Lung (tissue), 12 donors: ENCODE data around the gene CKAP2L. TPM values are rescaled to one million over a fixed set of nuclear protein-coding genes. Genes with fewer than 3 reads are reported as not detected.

Experiments used
- ATAC-seq: fragments of 200-7000 bp; cut with Tn5 transposase; one replicate; pipeline ENCODE4 v1.9.1; 2020; ENCODE audit warnings: moderate number of reproducible peaks; ENCODE audit not compliant: insufficient read depth, low FRiP score
- DNase-seq, 3 donors: peaks; one replicate each; pipeline ENCODE4 v3.0.0-alpha.2; 2013 to 2017
- H3K27ac ChIP-seq, 2 donors: one replicate each; pipeline ENCODE4 v1.5.1; 2013; ENCODE audit warnings: mild to moderate bottlenecking in 2 of 2, moderate library complexity in 2 of 2, control low read depth in 1 of 2, inconsistent platforms in 1 of 2, low read depth in 1 of 2, low read length in 1 of 2
- H3K27me3 ChIP-seq, 3 donors: one replicate each; pipeline ENCODE4 v1.5.1; 2013; ENCODE audit warnings: low read length in 2 of 3; ENCODE audit not compliant: control insufficient read depth in 3 of 3, insufficient read depth in 3 of 3
- H3K36me3 ChIP-seq, 4 donors: one replicate each; pipeline ENCODE4 v1.5.1; 2013; ENCODE audit warnings: low read length in 4 of 4, mild to moderate bottlenecking in 1 of 4, moderate library complexity in 1 of 4; ENCODE audit not compliant: control insufficient read depth in 4 of 4, insufficient read depth in 4 of 4
- H3K4me1 ChIP-seq, 5 donors: one replicate each; pipeline ENCODE4 v1.5.1; 2013; ENCODE audit warnings: low read length in 5 of 5, mild to moderate bottlenecking in 2 of 5, moderate library complexity in 1 of 5; ENCODE audit not compliant: control insufficient read depth in 5 of 5, insufficient read depth in 5 of 5
- H3K4me3 ChIP-seq: one replicate; pipeline ENCODE4 v1.5.1; 2013; ENCODE audit warnings: mild to moderate bottlenecking, control low read depth, moderate library complexity
- H3K9ac ChIP-seq, 2 donors: one replicate each; pipeline ENCODE4 v1.5.1; 2013; ENCODE audit warnings: low read length in 2 of 2, control low read depth in 1 of 2; ENCODE audit not compliant: insufficient read depth in 1 of 2
- H3K9me3 ChIP-seq, 4 donors: one replicate each; pipeline ENCODE4 v1.5.1; 2013; ENCODE audit warnings: low read length in 3 of 4, mild to moderate bottlenecking in 1 of 4, moderate library complexity in 1 of 4; ENCODE audit not compliant: control insufficient read depth in 4 of 4, insufficient read depth in 3 of 4
- CTCF ChIP-seq: IDR thresholded peaks from 2 replicates; pipeline ENCODE4 v1.5.1; 2012; ENCODE audit warnings: mild to moderate bottlenecking; ENCODE audit errors: control extremely low read depth, extremely low read depth
- WGBS, 2 donors: extraction: QIAGEN DNeasy Blood & Tissue Kit; methylation state at CpG; one replicate each; pipeline ENCODE4 v1.1.7; 2013; 5-methylcytosine and 5-hydroxymethylcytosine counted together
- polyA plus RNA-seq, 2 donors: library from polyadenylated mRNA; stranded (reverse); fragments of 200-250 nt; gene quantifications; one replicate each; pipeline ENCODE4 v1.2.1, GENCODE V29; 2013
- total RNA-seq, 2 donors: library from RNA; depleted of rRNA in 1 of 2; stranded (reverse); fragments of >200 nt in 1 of 2; gene quantifications; one replicate each; pipeline ENCODE4 v1.2.1, GENCODE V29; 2014 to 2021
- donor health status: control.
- donor health status: control.
- donor health status: Bipolar disorder and iron deficiency.
- donor health status: healthy.
- donor health status: DM: yes; HTN: yes; CAD: no.

Gene CKAP2L
- total and polyA plus RNA-seq, 4 donors: 0.48 to 4.0 (median 0.61) TPM

GRCh38 chr2:112767693-112768330 is 3.4 kb upstream of the CKAP2L start:
- no peaks in the 10 kb centered on the region for H3K27me3 ChIP-seq
- 39 to 58% methylated on average over 6 of the region's 6 CpGs for WGBS, 2 donors
- H3K27ac ChIP-seq: peak overlapping the region in 1 of 2 donors; percentile 65
- no peak for DNase-seq
- no peaks in the 10 kb centered on the region for H3K9me3 ChIP-seq
- no peak for TF ChIP-seq CTCF
- no peak overlapping the region for H3K4me3 ChIP-seq
- H3K36me3 ChIP-seq: no peaks in the 10 kb centered on the region
- ATAC-seq: no peak
- H3K4me1 ChIP-seq: peaks cover 0 to 19% (median 0%) of the 10 kb centered on the region in 5 donors
- no peak overlapping the region for H3K9ac ChIP-seq

GRCh38 chr2:112765251-112765650 is 842 bp upstream of the CKAP2L start:
- WGBS, 2 donors: 58 to 69% methylated on average over 4 of the region's 4 CpGs
- ATAC-seq: no peak
- Histone ChIP-seq H3K27ac (no peak overlapping the region), H3K4me3 (no peak overlapping the region), H3K36me3 (peaks cover 0 to 1% (median 0%) of the 10 kb centered on the region in 4 donors), H3K4me1 (peaks cover 0 to 22% (median 0%) of the 10 kb centered on the region in 5 donors), H3K27me3 (no peaks in the 10 kb centered on the region), H3K9ac (peak overlapping the region; percentile 51 to 55), H3K9me3 (no peaks in the 10 kb centered on the region)
- TF ChIP-seq CTCF: no peak
- DNase-seq: peak in 1 of 3 donors; percentile 23

GRCh38 chr2:112762276-112762675 is 2.1 kb downstream of the CKAP2L start:
- no peak overlapping the region for H3K4me3 ChIP-seq
- no peaks in the 10 kb centered on the region for H3K27me3 ChIP-seq
- TF ChIP-seq CTCF: no peak
- DNase-seq (no peak), ATAC-seq (no peak)
- H3K9me3 ChIP-seq: no peaks in the 10 kb centered on the region
- no peak overlapping the region for H3K9ac ChIP-seq
- WGBS, 2 donors: 90 to 93% methylated on average over 4 of the region's 4 CpGs
- H3K4me1 ChIP-seq: peaks cover 0 to 22% (median 1%) of the 10 kb centered on the region in 5 donors
- peaks cover 0 to 10% (median 0%) of the 10 kb centered on the region in 4 donors for H3K36me3 ChIP-seq
- no peak overlapping the region for H3K27ac ChIP-seq
